HG03575 (cell line): Measurements from ENCODE around the gene KDELR1.
A peak's percentile ranks its signal among the peaks of the same experiment; 100 is the strongest.
"Not testable (repeated sequence)": the region's sequence is repeated elsewhere in the genome, so short reads cannot be mapped to it uniquely, and the experiment has no call there.

Experiments
- ATAC-seq: cut with Tn5 transposase; IDR thresholded peaks from one replicate; pipeline ENCODE4 v1.9.1; 2021; ENCODE audit not compliant: unreplicated experiment, insufficient number of reproducible peaks, low FRiP score; ENCODE audit errors: extremely low read depth

KDELR1 gene

DNA sequence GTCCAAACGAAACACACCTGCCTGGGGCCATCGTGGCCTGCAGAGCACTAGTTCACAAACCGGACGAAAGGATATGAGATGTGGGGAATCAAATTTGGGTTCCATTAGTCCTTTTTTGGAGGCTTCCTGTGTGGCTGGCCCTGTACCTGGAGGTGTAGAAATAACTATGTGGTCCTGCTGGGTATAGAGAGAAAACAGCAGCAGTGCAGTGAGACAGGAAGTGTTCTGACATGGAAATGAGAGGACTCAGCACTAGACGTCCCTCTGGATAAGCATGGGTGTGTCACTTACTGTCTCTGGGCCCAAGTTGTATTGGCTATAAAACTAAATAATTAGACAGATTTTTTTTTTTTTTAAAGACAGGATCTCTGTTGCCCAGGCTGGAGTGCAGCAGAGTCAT lies 12.3 kb downstream of the KDELR1 start:
- ATAC-seq: no peak

DNA sequence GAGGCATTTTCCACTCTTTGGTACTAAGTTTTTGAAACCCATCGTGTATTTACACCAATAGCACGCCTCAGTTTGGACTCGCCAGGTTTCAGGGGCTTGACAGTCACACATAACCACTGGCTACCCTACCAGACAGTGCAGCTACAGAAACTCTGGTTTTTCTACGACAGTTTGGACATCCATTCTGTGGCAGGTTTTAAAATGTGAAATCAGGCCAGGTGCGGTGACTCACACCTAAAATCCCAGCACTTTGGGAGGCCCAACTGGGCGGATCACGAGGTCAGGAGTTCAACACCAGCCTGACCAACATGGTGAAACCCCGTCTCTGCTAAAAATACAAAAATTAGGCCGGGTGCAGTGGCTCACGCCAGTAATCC lies 13.2 kb downstream of the KDELR1 start:
- ATAC-seq: no peak

DNA sequence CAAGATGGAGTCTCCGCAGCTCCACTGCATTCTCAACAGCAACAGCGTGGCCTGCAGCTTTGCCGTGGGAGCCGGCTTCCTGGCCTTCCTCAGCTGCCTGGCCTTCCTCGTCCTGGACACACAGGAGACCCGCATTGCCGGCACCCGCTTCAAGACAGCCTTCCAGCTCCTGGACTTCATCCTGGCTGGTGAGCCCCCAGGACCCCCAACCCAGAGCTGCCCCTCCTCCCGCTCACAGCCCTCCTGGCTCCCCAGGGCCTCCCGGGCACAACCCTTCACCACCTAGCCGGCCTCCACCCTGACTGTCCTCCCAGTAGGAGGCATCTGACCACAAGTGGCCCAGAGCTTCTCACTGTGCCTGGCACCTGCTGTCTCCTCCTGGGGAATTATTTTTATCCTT lies 17.8 kb downstream of the KDELR1 start:
- ATAC-seq: no peak

DNA sequence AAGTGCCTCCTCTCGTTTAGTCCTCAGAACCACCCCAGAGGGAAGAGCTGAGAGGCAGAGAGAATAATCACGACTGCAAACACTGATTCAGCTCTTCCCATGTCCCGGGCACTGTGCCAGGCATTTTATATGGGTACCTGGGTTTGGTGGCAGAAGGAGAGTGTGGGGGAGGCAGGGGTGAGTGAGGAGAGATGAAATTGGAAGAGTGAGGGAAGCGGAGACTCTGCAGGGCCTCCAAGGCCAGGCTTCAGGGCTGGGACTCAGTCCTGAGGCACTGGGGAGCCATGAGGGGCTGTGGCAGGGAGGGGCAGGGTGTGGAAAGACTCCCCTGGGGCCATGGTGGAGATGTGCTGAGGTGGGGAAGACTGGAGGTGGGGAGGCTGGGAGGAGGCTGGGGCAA lies 18.4 kb downstream of the KDELR1 start:
- no peak for ATAC-seq

DNA sequence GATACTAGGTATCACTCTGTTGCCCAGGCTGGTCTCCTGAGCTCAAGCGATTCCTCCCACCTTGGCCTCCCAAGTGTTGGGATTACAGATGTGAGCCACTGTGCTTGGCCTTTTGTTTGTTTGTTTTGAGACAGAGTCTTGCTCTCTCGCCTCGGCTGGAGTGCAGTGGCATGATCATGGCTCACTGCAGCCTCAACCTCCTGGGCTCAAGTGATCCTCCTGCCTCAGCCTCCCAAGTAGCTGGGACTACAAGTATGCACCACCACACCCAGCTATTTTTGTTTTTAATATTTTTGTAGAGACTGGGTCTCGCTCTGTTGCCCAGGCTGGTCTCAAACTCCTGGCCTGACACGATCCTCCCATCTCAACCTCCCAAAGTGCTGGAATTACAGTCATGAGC lies 19.6 kb downstream of the KDELR1 start:
- not testable (repeated sequence) for ATAC-seq

DNA sequence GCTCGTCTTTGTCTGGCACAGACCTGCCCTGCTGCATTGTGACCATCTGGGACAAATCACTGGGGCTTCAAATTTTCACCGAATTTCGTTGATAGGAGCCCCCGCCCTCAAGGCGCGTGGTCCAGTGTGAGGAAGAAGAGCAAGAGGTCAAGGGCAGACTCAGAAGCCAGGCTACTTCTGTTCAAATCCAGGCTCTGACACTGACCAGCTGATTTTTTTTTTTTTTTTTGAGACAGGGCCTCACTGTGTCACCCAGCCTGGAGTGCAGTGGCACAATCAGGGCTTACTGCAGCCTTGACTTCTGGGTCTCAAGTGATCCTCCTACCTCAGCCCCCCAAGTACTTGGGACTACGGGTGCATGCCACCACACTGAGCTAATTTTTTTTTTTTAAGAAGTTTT lies 20.0 kb downstream of the KDELR1 start:
- no peak for ATAC-seq

DNA sequence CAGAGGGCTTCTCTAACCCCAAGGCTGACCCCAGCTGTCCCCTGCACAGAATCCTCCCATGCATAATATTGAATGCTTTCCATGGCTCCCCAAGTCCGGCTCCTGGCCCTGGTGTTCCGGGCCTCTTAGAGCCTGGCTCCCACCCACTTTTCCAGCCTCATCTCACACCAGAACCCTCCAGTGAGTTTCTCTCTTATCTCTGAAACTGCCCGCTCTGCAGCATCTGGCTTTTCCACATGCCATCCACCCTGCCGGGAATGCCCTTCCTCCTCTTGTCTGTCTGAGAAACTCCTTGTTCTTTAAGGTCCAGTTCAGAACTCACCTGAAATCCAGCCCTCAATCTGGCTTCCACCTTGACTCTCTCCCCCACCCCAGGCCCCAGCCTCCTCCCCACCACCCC lies 20.4 kb downstream of the KDELR1 start:
- ATAC-seq: no peak

DNA sequence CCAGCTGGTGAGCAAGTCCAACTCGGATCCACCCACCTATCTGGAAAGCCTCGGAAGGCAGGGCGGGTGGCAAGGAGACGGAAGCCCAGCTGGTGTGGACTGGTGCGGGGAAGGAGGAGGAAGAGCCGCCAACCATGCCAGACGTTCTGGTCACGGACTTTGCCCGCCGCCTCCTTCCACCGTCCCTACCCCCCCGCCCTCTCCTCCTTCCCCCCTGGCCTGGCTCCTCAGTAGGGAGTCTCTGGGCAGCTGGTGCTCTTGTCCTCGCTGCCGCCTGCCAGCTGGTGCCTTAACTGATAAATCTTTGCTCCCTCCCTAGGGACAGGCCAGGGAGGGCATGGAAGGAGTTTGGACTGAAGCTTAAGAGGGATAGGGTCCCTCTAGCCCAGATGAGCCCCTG lies 22.4 kb downstream of the KDELR1 start:
- no peak for ATAC-seq

DNA sequence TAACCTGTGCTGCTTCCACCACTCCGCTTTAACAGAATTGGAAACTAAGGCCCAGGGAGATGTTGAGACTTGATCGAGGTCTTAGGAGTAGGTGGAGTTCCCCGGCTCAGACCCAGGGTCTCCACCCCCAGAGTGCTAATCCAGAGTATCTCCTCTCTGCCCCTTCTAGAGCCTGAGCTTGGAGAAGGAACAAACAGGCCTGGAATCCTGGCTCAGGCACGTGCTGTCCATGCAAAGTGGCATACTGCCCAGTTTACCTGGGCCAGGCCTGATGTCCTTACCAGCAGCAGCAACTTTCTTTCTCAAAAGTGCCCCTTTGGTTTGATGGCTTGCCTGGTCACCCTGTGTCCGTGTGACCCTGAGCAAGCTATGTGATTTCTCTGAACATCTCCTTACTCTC lies 23.5 kb downstream of the KDELR1 start:
- ATAC-seq: no peak

DNA sequence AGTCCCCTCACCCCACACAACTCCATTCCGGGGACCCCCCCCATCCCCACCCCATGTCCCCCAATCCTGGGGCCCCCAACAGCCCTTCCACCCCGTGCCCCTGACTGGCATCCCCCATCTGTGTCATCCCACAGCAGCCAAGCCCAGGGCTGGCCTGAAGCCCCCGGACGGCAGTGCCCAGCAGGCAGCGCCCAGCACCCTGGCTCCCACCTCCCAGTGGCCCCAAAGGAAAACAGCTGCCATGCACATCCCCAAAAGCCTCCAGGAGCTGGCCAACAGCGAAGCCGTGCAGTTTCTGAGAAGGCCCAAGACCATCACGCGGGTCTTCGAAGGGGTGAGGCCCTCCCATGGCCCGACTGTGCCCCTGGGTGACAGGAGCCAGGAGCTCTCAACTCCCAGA lies 25.7 kb downstream of the KDELR1 start:
- ATAC-seq: no peak

DNA sequence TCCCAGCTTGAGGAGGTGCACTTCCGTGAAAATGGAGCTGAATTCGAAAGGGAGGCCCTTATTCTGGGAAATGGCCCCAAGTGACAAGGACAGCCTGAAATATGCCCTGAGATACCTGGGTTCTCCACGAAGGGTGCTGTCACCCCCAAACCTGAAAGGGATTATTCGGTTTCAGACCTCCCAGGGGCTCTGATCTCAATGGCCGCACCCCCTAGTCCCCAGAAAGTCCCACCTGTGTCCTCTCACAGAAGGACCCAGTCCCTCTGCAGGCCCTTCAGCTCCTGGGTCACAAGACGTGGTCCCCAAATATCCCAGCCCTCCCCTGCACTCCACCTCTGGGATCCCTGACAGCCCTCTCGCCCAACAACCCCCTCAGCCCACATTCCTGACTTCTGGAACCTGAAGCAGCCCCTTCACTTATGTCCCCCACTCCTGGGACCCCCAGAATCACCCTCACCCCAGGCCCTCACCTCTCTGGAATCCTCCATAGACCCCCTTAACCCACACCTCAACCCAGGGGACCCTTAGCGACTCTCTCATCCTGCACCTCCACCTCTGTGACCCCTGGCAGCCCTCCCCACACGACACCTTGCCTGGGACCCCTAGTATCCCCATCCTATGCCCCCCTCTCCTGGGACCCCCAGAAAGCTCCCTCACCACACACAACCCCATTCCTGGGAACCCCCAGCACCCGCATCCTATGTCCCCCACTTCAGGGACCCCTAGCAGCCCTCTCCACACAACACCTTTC lies 26.6 kb downstream of the KDELR1 start:
- no peak for ATAC-seq

DNA sequence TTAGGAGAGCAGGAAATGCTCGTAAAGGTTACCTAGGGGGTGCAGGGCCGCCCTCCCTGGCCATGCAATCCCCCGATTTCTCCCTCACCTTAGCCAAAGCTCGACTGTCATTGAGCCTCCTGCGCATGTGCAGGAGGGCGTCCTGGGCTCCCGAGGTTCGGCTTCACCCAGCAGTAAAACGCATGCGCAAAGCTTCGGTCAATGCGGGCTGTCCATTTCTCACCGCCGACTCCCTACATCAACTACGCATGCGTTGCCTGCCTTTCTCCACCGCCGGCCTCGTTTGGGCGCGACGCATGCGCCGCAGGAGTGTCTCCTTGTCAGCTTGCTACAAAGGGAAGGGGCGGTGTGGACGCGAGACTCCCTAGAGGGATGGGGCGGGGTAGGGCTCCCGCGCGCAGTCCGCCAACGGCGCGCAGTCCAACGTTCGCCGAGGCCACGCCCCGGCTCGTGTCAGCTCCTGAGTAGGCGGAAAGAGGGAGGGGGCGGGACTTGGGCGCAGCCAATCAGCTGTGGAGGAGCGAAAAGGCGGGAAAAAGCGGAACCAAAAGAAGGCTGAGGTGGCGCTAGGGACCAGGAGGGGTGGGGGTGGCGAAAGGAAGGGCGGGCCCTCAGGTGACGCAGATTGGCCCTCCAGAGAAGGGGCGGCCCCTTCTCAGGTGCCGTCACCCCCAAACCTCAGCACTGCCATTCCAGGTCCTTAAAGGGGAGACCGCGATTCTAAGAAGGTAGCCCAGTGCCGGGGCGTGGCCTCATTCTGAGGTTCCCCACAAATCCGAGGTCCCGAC lies 27.3 kb downstream of the KDELR1 start, which contains the start of the genes SYNGR4 and TMEM143:
TSS of gene SYNGR4 (plus strand) at position 558 of the 788 bp plus-strand sequence. CDS start 1,476 bp downstream, outside the sequence.
TSS of gene TMEM143 (minus strand) at position 131 of the 788 bp plus-strand sequence. CDS start at position 111, 20 bp downstream.
- peak; percentile 31 for ATAC-seq

DNA sequence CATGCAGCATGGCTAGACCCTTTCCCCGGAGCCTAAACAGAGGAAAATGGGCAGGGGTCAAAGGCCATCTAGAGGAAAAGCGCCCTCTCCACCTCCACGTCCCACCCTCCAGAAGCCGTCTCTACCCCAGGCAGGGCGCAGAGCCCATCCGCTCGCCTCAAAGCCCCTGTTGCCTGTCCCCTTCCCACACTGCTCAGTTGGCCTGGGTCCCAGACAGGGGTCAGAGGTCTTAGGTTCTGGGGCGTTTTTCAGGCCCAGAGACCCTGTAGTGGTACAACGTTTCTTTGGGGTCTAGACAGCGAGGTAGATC lies 27.9 kb downstream of the KDELR1 start:
- ATAC-seq: no peak

DNA sequence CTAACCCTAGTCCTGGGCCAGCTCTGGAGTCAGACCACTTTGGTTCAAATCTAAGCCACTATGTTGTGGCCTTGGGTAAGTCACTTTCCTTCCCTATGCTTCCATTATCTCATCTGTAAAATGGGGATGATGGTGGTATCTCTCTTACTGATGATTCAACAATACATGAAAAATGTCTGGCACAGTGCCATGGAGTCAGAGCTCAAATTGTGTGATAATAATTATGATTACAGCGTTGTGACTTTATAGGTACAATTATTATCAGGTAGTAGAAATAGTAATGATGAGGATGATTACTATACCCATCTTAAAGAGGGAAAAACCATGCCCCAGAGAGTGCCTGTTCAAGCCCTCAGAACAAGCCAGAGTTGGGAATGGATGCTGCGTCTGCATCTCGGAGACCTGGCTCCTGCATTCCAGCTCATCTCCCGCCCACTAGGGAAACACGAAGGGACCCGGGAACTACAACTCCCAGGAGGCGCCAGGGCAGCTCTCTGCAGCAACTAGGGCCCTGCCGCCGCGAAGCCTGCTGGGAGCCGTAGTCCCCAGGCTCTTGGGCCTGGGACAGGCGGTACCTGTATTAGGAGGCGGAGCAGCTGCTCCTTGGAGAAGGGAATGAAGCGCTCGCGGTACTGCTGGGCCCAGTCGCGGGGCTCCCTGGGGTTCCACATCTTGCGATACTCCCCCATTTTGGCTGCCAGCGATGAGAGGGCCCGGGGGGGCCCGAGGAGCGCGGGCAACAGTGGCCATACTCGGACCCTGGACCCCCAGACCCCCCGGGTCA lies 28.4 kb downstream of the KDELR1 start:
- ATAC-seq: no peak

DNA sequence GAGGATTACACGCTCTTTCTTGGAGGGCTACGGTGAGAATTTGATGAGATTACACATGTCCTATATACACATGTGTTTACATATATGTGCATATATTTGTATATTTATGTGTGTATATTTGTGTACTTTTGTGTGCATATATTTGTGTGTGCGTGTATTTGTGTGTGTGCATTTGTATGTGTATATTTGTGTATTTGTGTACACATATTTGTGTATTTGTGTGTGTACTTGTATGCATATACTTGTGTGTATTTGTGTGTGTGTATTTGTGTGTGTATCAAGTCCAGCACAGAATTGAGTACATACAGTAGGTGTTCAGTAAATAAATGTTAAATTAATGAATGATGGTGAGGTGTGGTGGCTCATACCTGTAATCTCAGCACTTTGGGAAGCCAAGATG lies 29.4 kb downstream of the KDELR1 start:
- no peak for ATAC-seq

DNA sequence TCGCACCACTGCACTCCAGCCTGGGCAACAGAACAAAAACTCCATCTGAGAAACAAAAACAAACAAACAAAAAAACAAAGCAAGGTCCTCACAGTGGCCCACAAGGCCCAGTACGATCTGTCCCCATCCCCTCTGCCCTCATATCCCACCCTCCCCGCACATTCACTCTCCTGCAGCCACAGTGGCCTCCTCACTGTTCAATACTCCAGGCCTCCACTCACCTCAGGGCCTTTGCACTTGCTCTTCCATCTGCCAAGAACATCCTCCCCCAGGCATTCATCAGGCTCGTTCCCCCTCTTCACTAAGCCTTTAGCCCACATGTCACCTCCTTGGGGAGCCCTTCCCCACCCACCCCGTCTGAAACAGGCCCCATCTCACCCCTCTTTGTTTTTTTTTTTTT lies 32.2 kb downstream of the KDELR1 start:
- no peak for ATAC-seq

DNA sequence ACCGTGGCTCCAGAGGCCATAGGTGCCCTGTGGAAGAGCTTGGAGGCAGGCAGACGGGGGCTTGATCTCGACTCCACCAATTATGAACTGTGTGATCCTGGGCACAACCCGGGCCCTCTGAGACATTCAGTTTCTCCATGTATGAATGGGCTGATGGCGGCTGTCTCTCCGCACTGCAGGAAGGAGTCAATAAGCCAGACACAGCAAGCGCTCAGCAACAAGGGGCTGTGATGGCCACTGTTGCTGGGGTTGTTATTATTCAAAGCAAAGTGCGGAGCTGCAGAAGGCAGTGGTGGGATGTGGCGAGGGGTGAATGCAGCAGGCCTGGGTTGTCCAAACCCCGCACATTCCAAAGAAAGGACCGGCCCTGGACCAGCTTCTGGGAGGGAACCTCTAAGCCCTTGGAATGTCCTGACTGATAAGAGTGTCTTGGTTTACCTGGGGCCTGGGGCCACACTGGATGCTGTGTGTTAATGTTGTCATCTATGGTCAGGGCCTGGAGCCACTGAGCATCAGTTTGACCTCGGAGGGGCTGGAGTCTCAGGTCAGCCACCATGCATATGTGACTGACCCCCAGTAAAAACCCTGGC lies 35.9 kb downstream of the KDELR1 start:
- ATAC-seq: no peak

DNA sequence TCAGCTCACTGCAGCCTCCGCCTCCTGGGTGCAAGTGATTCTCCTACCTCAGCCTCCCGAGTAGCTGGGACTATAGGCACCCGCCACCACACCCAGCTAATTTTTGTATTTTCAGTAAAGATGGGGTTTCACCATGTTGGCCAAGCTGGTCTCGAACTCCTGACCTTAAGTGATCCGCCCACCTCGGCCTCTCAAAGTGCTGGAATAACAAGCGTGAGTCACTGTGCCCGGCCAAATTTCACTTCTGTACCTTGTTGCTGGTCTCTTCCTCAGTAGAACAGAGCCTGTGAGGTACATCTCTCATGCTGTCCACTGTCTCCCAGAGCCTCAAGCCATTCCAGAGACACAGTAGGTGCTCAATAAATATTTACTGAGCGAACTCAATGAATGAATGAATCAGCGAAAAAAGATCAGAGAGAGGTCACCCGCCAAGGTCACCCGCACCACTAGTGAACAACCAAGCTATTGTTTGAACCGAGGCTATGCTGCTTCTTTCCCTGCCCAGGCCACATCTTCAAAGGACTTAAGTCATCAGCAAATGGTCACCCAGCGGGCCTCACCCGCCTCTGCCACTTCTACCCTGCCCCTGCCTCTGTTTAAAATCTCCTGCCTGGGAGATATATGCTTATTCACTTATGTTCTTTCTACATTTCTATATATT lies 36.9 kb downstream of the KDELR1 start:
- no peak for ATAC-seq

DNA sequence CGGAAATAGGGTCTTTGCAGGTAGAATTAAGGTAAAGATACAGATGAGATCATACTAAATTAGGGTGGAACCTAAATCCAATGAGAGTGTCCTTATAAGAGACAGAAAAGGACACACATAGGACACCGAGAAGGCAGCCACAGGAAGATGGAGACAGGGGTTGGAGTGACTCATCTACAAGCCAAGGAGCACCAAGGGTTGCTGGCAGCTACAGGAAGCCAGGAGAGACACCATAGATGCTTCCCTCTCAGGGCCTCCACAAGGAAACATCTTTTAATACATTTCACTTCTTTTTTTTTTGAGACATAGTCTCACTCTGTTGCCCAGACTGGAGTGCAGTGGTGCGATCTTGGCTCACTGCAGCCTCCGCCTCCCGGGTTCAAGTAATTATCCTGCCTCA lies 37.7 kb downstream of the KDELR1 start:
- ATAC-seq: no peak
